GM12878 (cell line): ENCODE data around the gene SNRPD1. TPM values are rescaled to one million over a fixed set of nuclear protein-coding genes. Genes with fewer than 3 reads are reported as not detected.
"Not testable (repeated sequence)": the region's sequence is repeated elsewhere in the genome, so short reads cannot be mapped to it uniquely, and the experiment has no call there.

Experiments used
- ATAC-seq: fragments of 200-7000 bp; cut with Tn5 transposase; 3 replicates; pipeline ENCODE4 v1.9.1; 2020; ENCODE audit warnings: mild to moderate bottlenecking, moderate library complexity
- BruUV-seq: library from RNA; stranded (reverse); fragments of 400-500 nt; replicated peaks from 2 replicates; lab custom pipeline; 2021; lab: Mats Ljungman, UMichigan
- CTCF ChIA-PET: fragments of 300-600 bp; sonication (Branson Sonifier 250); formaldehyde crosslinking; extraction: SDS; loops from one replicate; lab custom pipeline; 2021; ENCODE audit warnings: inconsistent platforms; lab: Yijun Ruan, JAX
- POLR2A ChIA-PET: fragments of 350-600 bp; formaldehyde crosslinking; extraction: SDS; loops from one replicate; lab custom pipeline; 2021; ENCODE audit warnings: inconsistent platforms; lab: Charles Lee
- RAD21 ChIA-PET: fragments of 300-600 bp; sonication (Branson Sonifier 250); formaldehyde crosslinking; loops from one replicate; lab custom pipeline; 2023; ENCODE audit warnings: antibody characterized with exemption; ENCODE audit not compliant: unreplicated experiment; lab: Charles Lee
- SMC1A ChIA-PET: fragments of 300-600 bp; sonication (Branson Sonifier 250); formaldehyde crosslinking; loops from one replicate; lab custom pipeline; 2023; ENCODE audit not compliant: unreplicated experiment, uncharacterized antibody; lab: Charles Lee
- DNase-seq: peaks from one replicate; pipeline ENCODE4 v3.0.0-alpha.2; 2011; ENCODE audit warnings: low read depth, low spot score
- FAIRE-seq: peaks from 3 replicates; lab custom pipeline; 2011; peaks lifted over from hg19 to GRCh38; lab: Jason Lieb, UNC
- H2AFZ ChIP-seq: 2 replicates; pipeline ENCODE4 v1.6.0; 2011; ENCODE audit warnings: low read depth, low read length, control low read depth; ENCODE audit not compliant: control insufficient read depth
- H3K27ac ChIP-seq: 2 replicates; pipeline ENCODE4 v1.5.1; 2011; ENCODE audit warnings: control low read depth; ENCODE audit not compliant: control insufficient read depth, insufficient read depth
- H3K27me3 ChIP-seq, 2 experiments: replicated peaks in 1 of 2; 2 replicates each; pipeline versions ENCODE4 v1.6.0 to v1.6.1; 2011; ENCODE audit warnings: low read length in 1 of 2; ENCODE audit not compliant: control insufficient read depth in 2 of 2, insufficient read depth in 2 of 2
- H3K36me3 ChIP-seq, 2 experiments: 2 replicates each; pipeline ENCODE4 v1.5.1; 2011; ENCODE audit warnings: low read length in 1 of 2; ENCODE audit not compliant: control insufficient read depth in 2 of 2, insufficient read depth in 2 of 2
- H3K4me1 ChIP-seq: 2 replicates; pipeline ENCODE4 v1.6.1; 2011; ENCODE audit warnings: mild to moderate bottlenecking, low read length, moderate library complexity, mixed read lengths; ENCODE audit not compliant: control insufficient read depth, insufficient read depth
- H3K4me2 ChIP-seq: 2 replicates; pipeline ENCODE4 v1.6.0; 2011; ENCODE audit warnings: control low read depth; ENCODE audit not compliant: control insufficient read depth, insufficient read depth
- H3K4me3 ChIP-seq: fragments of 200-600 bp; sonication (generic); 2 replicates; pipeline ENCODE4 v1.5.1; 2016
- H3K79me2 ChIP-seq: 2 replicates; pipeline ENCODE4 v1.6.0; 2011; ENCODE audit warnings: low read length; ENCODE audit not compliant: control insufficient read depth, insufficient read depth
- H3K9ac ChIP-seq: 2 replicates; pipeline ENCODE4 v1.8.0; 2011; ENCODE audit warnings: low read length, control low read depth, mixed read lengths; ENCODE audit not compliant: control insufficient read depth, insufficient read depth
- H3K9me3 ChIP-seq: replicated peaks from 3 replicates; pipeline ENCODE4 v1.5.1; 2011; ENCODE audit warnings: mild to moderate bottlenecking, low read length; ENCODE audit not compliant: control insufficient read depth, insufficient read depth
- H4K20me1 ChIP-seq: 2 replicates; pipeline ENCODE4 v1.6.0; 2011; ENCODE audit not compliant: control insufficient read depth, insufficient read depth
- BRCA1 ChIP-seq: IDR thresholded peaks from 2 replicates; pipeline ENCODE4 v1.6.1; 2011; ENCODE audit warnings: low read depth, low read length, improper control_type of control experiment
- JUNB ChIP-seq: IDR thresholded peaks from 2 replicates; pipeline ENCODE4 v1.6.1; 2016; ENCODE audit warnings: antibody characterized with exemption, mild to moderate bottlenecking
- RELA ChIP-seq: fragments of 450-650 bp; IDR thresholded peaks from 2 replicates; pipeline ENCODE4 v1.8.0; 2014; ENCODE audit warnings: borderline replicate concordance; ENCODE audit not compliant: partially characterized antibody
- TCF7 ChIP-seq: IDR thresholded peaks from 2 replicates; pipeline ENCODE4 v1.6.1; 2014; ENCODE audit warnings: antibody characterized with exemption, borderline replicate concordance
- ZNF217 ChIP-seq: fragments of 450-650 bp; IDR thresholded peaks from 2 replicates; pipeline ENCODE4 v1.6.1; 2017; ENCODE audit warnings: antibody characterized with exemption, mild to moderate bottlenecking
- ZSCAN29 ChIP-seq: fragments of 450-650 bp; IDR thresholded peaks from 2 replicates; pipeline ENCODE4 v1.6.1; 2017; ENCODE audit warnings: mild to moderate bottlenecking, moderate library complexity
- WGBS: methylation state at CpG from one replicate; pipeline ENCODE4 v1.1.6; 2016; ENCODE audit warnings: low lambda C conversion rate; ENCODE audit not compliant: insufficient replicate concordance, insufficient coverage; ENCODE audit errors: missing lambda C conversion rate; 5-methylcytosine and 5-hydroxymethylcytosine counted together
- in situ Hi-C: fragments of 300-500 bp; cut with MboI; formaldehyde crosslinking; loops from 9 replicates; pipeline ENCODE4 v1.14.3; 2018; ENCODE audit warnings: mixed read lengths
- intact Hi-C: fragments of 100-400 bp; cut with micrococcal nuclease; formaldehyde crosslinking; loops from one replicate; pipeline ENCODE4 v1.14.2; 2022; ENCODE audit not compliant: unreplicated experiment
- polyA plus RNA-seq, 11 experiments: library from polyadenylated mRNA; depleted of rRNA in 4 of 11; unstranded in 6 of 11; stranded (reverse) in 5 of 11; fragments of >200 nt; fragmentation: Nextera tagmentation in 4 of 11; fragmentation: Illumina TruSeq in 1 of 11; extraction: Ambion mirVana in 4 of 11; extraction: Trizol in 1 of 11; gene quantifications; 1 replicate in 1 of 11; 2 replicates in 10 of 11; pipeline versions ENCODE4 v1.2.1 to v1.2.3, GENCODE V29; 2011 to 2016; ENCODE audit warnings: inconsistent platforms in 2 of 11, missing spikeins in 2 of 11, low read depth in 1 of 11
- total RNA-seq, 4 experiments: library from RNA; depleted of rRNA in 3 of 4; stranded (reverse); fragments of >200 nt in 3 of 4; fragmentation: Illumina TruSeq in 1 of 4; extraction: Trizol in 1 of 4; gene quantifications; 2 replicates each; pipeline versions ENCODE4 v1.2.1 to v1.2.3, GENCODE V29; 2013 to 2021
- TF ChIP-seq, protein P1 (sequence below): fragments of 450-650 bp; formaldehyde crosslinking; IDR thresholded peaks from 2 replicates; pipeline ENCODE4 v1.5.0; 2022; ENCODE audit warnings: mild to moderate bottlenecking, missing genetic modification characterization
- TF ChIP-seq, protein P2 (sequence below): IDR thresholded peaks from 2 replicates; pipeline ENCODE4 v1.6.1; 2012; ENCODE audit warnings: improper control_type of control experiment, low read depth, low read length; ENCODE audit not compliant: insufficient replicate concordance

Gene SNRPD1
- total and polyA plus RNA-seq, 10 of the 15 experiments (the other 5 are each of a cell fraction or from before 2014, with no cell fraction given): 52.6 to 866 (median 227) TPM

DNA sequence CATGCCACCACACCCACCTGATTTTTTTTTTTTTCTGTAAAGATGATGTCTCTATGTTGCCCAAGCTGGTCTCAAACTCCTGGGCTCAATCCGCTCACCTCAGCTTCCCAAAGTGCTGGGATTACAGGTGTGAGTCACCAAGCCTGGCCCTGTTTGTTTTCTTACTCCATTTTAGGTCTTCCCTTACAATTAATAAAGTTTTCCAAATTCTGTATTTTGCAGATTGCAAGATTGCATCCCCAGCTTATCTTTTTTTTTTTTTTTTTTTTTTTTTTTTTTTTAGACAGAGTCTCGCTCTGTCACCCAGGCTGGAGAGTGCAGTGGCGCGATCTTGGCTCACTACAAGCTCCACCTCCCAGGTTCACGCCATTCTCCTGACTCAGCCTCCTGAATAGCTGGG, 28.3 kb downstream of the SNRPD1 start:
- H3K79me2 ChIP-seq, H3K27ac ChIP-seq, H3K4me1 ChIP-seq, FAIRE-seq, H3K27me3 ChIP-seq, H3K9ac ChIP-seq, in situ Hi-C loops, BruUV-seq, H3K4me3 ChIP-seq, H3K9me3 ChIP-seq, H3K4me2 ChIP-seq, H3K36me3 ChIP-seq, DNase-seq, ATAC-seq, H4K20me1 ChIP-seq, H2AFZ ChIP-seq, intact Hi-C loops: not testable (repeated sequence)
- RAD21 ChIA-PET: interaction anchor here (0.6 to 1.2 kb wide), 2 partner anchors 14 to 28 kb away, joined by 3 read pairs; partner anchors contain the start of gene SNRPD1
- SMC1A ChIA-PET: interaction anchor here (0.7 to 0.8 kb wide), 2 partner anchors 10 to 100 kb away, joined by 3 read pairs; partner anchors contain the start of gene MIB1
- 100% methylated on average over 2 of the region's 5 CpGs for WGBS
- CTCF ChIA-PET: interaction anchor here (0.5 to 1.0 kb wide), 2 partner anchors 10 to 227 kb away, joined by 3 read pairs; no protein-coding TSS in a partner anchor
- POLR2A ChIA-PET: interaction anchor here (0.6 to 0.7 kb wide), 3 partner anchors 41 to 670 kb away, joined by 3 to 6 read pairs (median 4); partner anchors contain the start of gene MIB1

DNA sequence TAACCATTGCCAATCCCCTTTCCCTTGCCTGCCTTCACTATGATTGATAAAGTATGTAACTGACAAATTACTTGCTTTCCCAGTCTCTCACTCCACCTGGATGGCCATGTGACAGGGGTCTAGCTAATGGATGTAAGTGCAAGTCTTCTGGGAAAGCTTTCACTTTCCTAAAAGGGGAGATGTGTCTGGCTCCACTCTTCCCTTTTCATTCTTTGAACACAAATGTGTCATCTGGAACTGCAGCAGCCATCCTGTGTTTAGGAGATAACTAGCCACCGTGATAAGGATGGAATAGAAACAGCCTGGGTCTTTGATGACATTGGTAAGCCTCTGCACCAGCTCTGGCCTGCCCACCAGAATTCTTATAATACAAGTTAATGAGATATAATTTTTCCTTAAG, 38.2 kb downstream of the SNRPD1 start:
- ChIA-PET SMC1A (interaction anchor here (0.7 kb wide), 1 partner anchor 17 kb away, joined by 3 read pairs; no protein-coding TSS in a partner anchor), CTCF (no interaction called here), POLR2A (no interaction called here), RAD21 (no interaction called here)
- Histone ChIP-seq H4K20me1 (no peaks in the 10 kb centered on the region), H3K27ac (no peak overlapping the region), H3K27me3 (no peaks in the 10 kb centered on the region), H3K4me1 (no peaks in the 10 kb centered on the region), H3K79me2 (no peaks in the 10 kb centered on the region), H3K4me3 (no peak overlapping the region), H2AFZ (no peak overlapping the region), H3K4me2 (no peak overlapping the region), H3K36me3 (no peaks in the 10 kb centered on the region), H3K9me3 (no peaks in the 10 kb centered on the region), H3K9ac (no peak overlapping the region)
- WGBS: 100% methylated on average over 1 of the region's 1 CpG
- no TSS peak for BruUV-seq
- FAIRE-seq (no peak), ATAC-seq (no peak), DNase-seq (no peak)
- intact Hi-C loops: no loop called here
- in situ Hi-C loops: no loop called here
- no peak for TF ChIP-seq ZSCAN29
- no peak for TF ChIP-seq BRCA1
- TF ChIP-seq JUNB: no peak
- TF ChIP-seq ZNF217: no peak
- no peak for TF ChIP-seq TCF7
- TF ChIP-seq, protein P1, sequence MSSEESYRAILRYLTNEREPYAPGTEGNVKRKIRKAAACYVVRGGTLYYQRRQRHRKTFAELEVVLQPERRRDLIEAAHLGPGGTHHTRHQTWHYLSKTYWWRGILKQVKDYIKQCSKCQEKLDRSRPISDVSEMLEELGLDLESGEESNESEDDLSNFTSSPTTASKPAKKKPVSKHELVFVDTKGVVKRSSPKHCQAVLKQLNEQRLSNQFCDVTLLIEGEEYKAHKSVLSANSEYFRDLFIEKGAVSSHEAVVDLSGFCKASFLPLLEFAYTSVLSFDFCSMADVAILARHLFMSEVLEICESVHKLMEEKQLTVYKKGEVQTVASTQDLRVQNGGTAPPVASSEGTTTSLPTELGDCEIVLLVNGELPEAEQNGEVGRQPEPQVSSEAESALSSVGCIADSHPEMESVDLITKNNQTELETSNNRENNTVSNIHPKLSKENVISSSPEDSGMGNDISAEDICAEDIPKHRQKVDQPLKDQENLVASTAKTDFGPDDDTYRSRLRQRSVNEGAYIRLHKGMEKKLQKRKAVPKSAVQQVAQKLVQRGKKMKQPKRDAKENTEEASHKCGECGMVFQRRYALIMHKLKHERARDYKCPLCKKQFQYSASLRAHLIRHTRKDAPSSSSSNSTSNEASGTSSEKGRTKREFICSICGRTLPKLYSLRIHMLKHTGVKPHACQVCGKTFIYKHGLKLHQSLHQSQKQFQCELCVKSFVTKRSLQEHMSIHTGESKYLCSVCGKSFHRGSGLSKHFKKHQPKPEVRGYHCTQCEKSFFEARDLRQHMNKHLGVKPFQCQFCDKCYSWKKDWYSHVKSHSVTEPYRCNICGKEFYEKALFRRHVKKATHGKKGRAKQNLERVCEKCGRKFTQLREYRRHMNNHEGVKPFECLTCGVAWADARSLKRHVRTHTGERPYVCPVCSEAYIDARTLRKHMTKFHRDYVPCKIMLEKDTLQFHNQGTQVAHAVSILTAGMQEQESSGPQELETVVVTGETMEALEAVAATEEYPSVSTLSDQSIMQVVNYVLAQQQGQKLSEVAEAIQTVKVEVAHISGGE: no peak
- TF ChIP-seq, protein P2, sequence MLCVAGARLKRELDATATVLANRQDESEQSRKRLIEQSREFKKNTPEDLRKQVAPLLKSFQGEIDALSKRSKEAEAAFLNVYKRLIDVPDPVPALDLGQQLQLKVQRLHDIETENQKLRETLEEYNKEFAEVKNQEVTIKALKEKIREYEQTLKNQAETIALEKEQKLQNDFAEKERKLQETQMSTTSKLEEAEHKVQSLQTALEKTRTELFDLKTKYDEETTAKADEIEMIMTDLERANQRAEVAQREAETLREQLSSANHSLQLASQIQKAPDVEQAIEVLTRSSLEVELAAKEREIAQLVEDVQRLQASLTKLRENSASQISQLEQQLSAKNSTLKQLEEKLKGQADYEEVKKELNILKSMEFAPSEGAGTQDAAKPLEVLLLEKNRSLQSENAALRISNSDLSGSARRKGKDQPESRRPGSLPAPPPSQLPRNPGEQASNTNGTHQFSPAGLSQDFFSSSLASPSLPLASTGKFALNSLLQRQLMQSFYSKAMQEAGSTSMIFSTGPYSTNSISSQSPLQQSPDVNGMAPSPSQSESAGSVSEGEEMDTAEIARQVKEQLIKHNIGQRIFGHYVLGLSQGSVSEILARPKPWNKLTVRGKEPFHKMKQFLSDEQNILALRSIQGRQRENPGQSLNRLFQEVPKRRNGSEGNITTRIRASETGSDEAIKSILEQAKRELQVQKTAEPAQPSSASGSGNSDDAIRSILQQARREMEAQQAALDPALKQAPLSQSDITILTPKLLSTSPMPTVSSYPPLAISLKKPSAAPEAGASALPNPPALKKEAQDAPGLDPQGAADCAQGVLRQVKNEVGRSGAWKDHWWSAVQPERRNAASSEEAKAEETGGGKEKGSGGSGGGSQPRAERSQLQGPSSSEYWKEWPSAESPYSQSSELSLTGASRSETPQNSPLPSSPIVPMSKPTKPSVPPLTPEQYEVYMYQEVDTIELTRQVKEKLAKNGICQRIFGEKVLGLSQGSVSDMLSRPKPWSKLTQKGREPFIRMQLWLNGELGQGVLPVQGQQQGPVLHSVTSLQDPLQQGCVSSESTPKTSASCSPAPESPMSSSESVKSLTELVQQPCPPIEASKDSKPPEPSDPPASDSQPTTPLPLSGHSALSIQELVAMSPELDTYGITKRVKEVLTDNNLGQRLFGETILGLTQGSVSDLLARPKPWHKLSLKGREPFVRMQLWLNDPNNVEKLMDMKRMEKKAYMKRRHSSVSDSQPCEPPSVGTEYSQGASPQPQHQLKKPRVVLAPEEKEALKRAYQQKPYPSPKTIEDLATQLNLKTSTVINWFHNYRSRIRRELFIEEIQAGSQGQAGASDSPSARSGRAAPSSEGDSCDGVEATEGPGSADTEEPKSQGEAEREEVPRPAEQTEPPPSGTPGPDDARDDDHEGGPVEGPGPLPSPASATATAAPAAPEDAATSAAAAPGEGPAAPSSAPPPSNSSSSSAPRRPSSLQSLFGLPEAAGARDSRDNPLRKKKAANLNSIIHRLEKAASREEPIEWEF: no peak
- TF ChIP-seq RELA: no peak
